Activated CD4-positive, CD25-positive, alpha-beta regulatory T cell treated with anti-CD3 and anti-CD28 coated beads, Interleukin-2, amount 50 U/mL, for 16 hours (primary cell): ENCODE results near the gene IL37.
"Not testable (repeated sequence)": the region's sequence is repeated elsewhere in the genome, so short reads cannot be mapped to it uniquely, and the experiment has no call there.

Experiments used
- DNase-seq: peaks from one replicate; pipeline ENCODE4 v3.0.0-alpha.2; 2020; ENCODE audit warnings: low read depth, low spot score

Gene IL37

DNA sequence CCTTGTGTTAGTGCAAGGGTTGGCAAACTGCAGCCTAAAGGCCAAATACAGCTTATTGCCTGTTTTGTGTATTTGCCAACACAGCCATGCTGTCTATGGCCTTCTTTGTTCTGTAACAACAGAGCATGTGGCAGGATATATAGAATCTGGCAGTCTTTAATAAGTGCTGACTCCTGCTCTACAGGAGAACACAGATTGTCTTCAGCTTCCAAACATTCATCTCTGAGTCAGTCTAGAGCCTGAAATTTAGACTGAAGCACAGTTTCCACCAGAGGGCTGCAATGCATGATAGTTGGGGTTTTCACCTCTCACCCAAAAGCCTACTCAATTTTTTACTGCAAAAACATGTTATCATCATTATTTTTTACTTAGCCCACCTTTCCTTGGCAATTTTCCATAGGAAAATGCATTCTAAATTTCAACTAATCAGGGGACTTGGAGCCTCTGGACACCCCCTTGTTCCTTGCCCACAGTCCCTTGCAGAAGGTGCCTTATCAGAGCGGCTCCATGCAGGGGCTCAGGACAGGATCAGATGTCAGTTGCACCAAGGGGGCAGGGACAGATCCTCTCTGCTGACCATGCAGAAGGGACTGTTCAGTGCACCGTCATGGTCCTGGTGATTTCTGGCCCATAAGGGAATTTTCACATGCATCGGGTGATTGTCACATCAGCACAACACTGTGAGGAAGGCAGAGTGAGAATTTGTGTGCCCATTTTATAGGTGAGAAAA is 12.4 kb downstream of the IL37 start:
- DNase-seq: no peak

DNA sequence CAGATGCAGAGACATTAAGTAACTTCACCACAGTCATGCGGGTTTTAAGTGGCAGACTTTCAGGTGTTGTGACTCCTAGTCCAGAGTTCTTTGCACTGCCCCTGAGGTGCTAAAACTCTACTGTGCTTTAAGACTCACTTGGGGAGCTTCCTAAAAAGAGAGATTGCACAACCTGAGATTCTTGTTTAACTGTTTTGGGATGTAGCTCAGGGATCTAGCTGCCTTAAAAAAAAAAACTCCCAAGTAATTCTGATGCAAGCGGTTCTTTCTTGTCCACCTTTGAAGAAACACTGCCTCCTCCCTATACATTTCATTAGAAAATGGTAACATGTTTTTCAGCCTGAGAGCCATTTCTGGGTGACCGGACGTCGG is 13.0 kb downstream of the IL37 start:
- DNase-seq: no peak

DNA sequence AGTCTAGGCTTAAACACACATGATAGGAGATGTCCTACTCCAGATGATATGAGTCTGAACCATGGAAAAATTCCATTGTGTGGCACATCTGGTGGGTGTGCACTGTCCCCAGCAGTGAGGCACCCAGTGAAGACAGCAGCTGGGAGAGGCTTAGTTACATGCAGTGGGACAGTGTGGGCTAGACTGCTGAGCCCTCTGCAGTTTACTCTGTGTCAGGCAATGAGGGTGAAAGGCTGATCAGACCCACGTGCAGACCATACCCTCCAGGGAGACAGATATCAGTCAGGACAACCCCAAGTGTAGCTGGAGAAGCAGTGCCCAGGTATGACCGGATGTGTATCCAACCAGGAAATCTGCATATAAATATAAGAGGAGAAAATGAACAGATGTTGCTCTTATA is 13.4 kb downstream of the IL37 start:
- no peak for DNase-seq

DNA sequence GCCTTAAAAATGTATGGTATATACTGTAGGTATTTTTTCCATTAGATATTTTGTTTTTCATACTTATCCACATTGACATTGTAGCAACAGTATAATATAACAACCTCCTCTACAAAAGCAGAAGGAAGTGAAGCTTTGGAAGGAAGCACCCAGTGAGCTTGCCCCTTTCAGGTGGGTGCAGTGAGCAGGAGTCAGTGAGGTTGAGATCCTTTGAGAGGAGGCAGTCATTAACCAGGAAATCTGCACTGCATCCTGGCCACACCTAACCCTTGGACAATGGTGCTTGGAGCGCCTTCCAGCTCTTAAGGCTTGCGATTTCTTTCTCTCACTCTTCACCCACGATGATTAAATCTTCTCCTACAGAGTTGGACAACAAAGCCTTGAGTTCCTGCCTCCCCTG is 13.9 kb downstream of the IL37 start:
- no peak for DNase-seq

DNA sequence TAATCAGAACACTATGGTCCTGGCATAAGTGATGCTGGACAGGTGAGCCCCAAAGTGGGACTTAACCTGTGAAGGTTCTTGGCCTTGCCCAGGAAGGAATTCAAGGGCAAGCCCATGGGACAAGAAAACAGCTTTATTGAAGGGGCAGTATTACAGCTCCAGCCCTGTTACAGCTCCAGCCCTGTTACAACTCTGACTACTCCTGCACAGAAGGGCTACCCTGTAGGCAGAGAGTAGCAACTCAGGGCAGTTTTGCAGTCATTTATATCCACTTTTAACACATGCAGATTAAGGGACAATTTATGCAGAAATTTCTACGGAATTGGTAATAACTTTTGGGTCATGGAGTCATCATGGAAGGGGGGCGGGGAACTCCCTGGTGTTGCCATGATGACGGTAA is 15.7 kb downstream of the IL37 start:
- no peak for DNase-seq

DNA sequence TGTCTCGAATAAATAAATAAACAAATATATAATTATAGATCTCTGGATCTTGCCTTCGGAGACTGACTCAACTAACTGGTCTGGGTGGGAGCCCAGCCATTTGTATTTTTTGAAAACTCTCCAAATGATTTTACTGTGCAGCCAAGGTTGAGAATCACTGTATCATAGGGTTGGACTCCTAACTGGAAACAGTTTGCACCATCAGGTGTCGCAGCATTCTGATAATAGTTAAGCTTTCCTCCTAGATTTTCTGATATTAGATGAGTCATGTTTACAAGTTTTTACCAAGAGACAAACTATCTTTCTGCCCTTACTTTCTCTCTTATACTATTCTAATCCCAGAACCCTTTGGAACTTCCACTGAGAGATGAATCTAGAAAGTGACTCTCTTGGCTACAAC is 16.8 kb downstream of the IL37 start:
- DNase-seq: no peak

DNA sequence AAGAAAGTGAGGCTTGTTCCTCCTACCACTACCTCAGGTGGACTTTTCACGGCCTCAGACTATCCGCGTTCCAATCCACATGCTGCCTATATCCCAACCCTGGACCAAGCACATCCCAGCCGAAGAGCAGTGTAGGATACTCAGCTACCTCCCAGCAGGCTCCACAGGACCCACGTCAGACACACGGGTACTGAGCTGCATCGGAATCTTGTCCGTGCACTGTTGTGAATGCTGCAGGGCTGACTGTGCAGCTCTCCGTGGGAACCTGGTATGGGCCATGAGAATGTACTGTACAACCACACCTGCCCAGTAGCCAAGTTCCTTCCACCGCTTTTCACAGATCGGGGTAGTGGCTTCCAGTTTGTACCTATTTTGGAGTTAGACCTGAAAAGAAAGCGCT is 22.3 kb downstream of the IL37 start:
- DNase-seq: no peak

DNA sequence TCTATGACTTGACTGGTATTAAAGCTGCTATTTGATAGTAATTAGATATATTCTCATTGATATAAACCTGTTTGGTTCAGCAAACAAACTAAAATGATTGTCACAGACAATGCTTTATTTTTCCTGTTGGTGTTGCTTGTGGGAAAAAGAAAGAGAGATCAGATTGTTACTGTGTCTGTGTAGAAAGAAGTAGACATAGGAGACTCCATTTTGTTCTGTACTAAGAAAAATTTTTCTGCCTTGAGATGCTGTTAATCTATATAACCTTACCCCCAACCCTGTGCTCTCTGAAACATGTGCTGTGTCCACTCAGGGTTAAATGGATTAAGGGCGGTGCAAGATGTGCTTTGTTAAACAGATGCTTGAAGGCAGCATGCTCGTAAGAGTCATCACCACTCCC is 23.2 kb downstream of the IL37 start:
- not testable (repeated sequence) for DNase-seq

DNA sequence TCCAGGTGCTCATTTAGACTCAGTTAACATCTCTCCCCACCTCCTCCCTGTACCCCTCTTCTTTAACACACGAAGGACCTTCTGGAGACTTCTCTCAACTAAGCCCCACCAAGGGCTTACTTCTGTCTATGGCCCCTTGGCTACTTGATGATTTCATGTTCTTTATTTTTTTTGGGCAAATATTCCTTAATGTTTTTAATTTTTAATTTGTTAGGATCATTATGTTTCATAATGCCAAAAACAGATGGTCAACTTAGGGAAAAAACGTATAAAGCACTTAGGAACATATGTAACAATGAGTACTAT is 25.9 kb downstream of the IL37 start:
- no peak for DNase-seq

DNA sequence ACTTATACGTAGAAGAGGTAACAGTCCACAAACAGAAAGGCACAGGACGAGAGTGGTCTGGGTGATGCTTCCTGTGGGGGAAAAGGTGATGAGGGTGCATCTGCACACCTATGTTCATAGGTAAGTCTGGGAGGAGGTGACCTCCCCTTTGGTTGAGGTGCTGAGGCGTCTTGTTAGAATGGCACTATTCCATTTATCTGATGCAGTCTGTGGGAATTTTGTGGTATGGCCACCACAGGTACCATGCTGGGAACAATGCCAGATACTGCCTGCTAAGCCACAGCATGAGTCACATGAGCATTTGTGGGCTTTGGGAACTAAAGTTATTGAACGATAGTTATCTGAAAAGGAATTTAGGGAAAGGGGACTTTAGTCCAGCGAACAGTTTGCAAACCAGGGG is 27.9 kb downstream of the IL37 start:
- no peak for DNase-seq

DNA sequence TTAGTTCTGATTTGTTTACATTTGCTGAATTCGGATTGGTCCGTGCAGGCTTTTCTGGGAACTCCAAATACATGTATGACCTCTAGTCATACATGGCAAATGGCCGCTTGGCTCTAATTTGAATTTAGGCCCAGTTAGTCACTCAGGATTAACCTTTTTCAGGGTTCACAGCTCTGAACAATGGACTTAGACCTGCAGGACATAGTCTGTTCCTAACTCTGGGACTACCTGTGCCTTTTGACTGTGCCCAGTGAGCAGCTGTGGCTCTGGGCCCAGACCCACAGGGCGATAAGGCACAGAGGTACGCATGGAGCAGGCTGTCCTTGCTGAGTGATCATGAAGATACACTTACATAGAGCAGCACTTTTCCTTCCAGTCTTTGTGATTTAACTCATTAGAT is 28.5 kb downstream of the IL37 start:
- DNase-seq: no peak

DNA sequence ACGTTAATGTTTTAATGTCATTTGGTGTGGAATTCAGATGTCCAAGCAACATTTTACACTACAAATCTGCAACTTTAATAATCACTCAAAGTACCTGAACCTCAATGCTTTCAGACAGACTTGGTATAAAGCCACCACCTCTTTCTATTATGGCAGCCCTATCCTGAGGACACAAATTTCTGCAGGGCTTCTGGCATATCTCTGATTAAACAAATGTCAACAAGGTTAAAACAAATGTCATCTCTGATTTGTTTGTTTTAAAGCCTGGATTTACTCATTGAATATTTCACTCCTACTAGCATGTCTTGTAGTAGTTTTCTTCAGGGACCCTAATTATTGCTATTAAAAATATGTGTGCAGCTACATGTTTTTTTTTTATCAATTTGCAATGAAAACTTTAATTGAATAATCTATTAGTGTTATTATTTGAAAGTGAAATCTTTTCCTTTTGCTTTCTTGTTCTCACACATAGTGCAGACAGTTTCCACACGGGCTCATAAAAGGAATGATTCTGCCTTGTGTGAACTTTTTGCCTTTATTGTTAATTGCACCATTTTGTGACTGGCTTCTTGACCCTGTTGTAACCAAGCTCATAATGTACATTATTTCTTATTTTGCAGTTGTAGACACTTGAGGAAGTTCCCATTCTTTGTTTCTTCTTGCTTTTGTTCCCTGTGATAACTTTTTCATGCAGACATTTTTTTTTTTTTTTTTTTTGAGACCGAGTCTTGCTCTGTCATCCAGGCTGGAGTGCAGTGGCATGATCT is 30.1 kb downstream of the IL37 start:
- DNase-seq: no peak

DNA sequence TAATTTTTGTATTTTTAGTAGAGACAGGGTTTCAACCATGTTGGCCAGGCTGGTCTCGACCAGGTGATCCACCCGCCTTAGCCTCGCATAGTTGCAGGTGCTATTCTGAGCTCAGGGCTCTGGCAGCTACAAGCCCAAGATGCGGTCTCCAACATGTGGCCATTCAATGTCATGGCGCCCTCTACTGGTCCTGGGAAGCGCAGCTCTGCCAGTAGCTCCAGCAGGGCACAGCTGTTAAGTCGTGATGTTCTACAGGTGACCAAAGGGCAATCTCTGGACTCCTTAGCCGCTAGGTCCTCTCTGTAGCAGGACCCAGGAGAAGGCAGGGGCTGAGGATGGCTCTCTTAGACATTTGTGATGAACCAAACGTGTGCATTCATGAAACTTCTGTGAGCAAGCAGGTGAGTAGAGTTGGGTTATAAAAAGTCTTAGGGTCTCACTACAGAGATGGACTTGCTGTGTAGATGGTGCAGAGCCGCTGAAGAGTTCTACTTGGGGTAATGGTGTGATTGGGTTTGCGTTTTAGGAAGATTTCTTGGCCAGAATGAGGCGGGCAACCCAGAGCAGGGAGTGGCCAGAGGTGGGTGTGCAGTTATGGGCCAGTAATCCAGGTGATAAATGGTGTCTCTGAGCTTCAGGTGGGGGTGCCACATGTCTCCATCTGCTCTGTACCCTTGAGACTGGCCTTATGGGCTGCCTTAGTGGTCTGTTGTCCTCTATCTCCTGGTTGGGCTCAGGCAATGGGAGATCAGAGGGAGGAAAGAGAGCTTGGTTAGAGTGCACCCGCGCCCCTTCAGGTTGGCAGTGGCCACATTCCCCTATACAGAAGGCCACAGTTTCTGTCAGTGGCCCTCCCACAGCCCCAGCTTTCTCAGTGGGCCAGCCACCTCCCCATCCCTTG is 31.0 kb downstream of the IL37 start:
- peak; percentile 26 for DNase-seq

DNA sequence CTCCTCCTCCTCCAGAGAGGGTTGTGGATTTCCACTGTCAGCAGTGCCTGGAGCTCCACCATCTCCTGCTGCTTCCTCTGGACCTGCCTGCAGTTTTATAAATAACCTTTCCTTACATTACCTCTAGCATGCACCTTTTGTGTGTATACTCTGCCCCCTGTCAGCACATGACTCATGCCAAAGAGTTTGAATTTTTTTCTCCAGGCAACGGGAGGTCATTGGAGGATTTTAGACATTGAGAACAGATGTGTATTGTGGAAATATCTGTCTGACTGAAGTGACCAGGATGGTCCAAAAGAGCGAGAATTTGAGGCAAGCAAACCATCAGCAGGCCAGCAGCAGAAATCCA is 31.7 kb downstream of the IL37 start:
- DNase-seq: no peak

DNA sequence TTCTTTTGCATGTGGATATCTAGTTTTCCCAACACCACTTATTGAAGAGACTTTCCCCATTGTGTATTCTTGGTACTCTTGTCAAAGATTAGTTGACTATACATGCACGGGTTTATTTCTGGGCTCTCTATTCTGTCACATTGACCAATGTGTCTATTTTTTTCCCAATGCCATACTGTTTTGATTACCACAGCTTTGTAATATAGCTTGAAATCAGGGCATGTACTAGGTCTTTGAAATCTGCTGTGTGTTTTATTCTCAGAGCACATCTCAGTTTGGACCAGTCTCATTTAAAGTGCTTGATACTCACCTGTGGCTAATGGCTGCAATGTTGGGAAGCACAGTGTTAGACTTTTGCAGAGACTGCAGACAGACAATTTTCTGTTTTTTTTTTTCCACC is 34.0 kb downstream of the IL37 start:
- DNase-seq: no peak

DNA sequence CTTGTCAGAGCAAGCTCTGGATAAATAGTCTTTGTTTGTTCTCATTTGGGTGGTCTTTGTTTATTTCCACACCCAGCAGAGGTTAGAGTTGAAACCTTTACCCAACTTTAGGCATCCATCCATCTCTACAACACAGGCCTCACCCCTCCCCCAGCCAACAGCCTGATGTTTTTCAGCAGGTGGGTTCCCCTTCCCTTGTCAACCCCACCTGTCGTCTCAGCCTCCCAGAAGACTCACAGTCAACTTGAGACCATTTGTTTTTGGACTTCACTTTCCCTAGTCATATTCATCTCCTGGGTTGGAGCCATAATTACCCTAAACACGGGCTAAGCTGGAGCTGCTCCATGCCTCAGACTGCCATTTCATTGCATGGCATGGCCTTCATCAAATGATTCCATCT is 35.1 kb downstream of the IL37 start:
- no peak for DNase-seq

DNA sequence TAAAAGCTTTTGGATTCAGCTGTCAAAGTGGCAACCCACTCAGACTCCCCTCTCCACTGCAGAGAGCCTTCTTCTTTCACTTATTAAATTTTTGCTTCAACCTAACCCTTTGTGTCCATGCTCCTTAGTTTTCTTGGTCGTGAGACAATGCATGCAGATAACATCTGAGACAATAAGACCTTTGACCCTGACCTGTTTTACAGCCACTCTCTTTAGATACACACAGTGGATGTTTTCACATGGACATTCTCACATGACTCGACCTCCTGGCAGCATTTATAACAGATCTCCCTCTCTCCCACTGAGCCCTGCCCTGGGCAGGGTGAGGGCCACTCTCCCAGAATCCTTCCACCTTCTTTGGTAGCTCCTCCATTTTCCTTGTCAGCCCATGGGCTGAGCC is 36.4 kb downstream of the IL37 start:
- DNase-seq: no peak

DNA sequence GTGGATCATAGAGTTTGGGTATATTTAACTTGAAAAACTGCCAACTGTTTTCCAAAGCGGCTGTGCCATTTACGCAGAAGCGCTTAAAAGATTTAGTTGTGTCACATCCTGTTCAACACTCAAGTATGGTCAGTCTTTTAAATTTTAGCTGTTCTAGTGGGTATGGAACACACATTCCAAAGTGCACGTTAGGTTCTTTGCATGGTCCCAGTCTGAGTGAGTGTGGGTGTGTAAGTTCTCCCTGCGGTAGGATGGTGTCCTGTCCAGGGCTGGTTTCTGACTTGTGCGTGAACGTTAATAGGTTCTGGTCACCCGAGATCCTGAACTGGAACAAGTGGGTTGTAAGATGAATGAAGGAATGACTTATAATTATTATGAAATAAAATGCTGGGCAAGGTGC is 38.5 kb downstream of the IL37 start:
- DNase-seq: no peak

DNA sequence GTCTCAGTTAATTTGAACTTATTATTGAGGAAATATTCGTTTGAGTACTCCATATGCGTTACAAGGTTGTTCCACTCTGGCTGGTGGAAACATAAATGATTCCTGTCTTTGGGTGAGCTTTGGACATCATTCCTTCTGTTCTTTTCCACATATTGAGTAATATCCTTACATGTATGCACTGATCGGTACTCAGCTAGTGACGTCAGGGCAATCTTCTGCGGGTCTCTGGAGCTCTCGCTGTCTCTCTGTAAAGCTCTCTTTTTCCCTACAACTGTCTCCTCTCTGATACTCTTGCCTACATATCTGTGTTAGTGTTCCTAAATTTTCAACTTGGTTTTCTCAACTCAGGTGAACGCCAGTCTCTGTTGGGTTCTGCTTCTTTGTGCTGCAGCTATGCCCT is 43.4 kb downstream of the IL37 start:
- DNase-seq: no peak

DNA sequence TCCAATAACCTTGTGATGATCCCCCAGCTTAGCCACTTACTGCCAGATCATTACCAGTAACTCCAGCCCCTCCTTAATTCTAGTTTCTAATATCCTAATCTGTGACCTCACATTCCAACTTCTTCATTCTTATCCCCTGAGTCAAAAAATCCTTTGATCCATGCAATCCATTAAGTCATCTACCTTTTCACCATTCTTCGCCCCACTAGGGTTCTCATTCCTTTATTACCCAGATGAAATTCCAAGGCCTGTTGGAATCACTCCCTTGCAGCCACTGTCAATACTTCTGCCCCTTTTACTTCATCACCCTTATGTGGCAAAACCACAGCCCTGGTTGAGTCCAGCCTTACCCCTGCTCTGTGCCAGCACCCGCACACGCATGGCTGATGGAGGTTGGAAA is 46.5 kb downstream of the IL37 start:
- no peak for DNase-seq

DNA sequence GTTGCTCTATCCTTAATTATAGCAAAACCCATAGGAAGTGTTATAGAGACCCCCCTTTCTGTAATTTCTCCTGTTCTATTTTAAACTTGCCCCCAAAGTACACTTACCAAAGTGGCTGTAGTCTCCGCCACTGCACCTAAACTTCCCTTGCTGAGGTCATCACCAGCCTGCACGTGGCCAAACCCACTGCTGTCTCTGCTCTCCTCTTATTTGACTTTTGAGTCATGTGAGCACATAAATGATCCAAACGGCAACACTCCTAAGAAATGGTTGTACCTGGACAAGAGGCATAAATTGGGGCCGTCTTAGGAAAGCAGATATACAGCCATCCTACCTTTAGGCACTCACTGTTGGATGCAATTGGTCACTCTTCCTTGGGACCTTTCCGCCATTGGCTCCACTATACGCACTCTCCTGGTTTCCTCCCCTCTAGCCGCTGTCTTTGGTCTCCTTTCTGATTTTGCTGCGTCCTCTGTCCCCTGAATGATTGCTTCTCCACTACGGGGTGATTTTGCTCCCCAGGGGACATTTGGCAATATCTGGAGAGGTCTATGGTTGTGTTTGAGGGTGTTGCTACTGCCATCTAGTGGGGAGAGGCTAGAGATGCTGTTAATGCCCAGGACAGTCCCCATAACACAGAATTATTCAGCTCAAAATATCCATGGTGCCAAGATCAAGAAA is 47.6 kb downstream of the IL37 start:
- peak; percentile 7 for DNase-seq

DNA sequence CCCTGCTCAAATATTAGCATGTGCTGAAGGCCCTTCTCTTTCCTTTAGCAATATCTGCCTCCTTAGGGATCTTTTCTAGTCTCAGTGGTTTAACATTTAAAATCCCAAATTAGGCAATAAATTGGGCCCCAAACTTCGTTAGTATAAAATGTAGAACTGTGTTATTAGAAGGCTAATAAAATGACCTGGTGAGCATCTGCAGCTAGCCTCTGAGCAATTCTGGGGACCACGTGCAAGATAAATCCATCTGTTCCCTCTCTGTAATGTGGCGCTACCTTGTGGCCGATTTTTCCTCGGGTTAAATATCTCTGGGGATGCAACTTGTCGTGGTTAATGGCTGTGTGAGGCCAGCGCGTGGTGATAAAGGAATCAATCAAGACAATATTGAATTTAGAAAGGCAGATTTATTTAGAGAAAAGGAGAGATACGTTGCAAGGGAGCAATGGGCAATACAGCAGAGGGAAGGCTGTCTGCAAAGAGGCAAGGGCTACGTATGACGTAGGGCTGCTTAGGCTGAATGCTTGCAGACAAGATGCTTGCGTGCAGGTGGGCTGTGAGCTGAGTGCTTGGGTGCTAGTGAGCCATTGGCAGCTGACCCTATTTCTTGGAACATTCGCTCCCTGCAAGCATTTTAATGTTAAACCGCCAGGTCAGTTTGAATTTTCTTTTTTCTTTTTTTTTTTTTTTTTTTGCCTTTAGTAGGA is 48.3 kb downstream of the IL37 start:
- DNase-seq: no peak
